ENCODE data around the gene DENR. TPM values are rescaled to one million over a fixed set of nuclear protein-coding genes. Genes with fewer than 3 reads are reported as not detected.
"Not testable (repeated sequence)": the region's sequence is repeated elsewhere in the genome, so short reads cannot be mapped to it uniquely, and the experiment has no call there.

DENR gene, protein sequence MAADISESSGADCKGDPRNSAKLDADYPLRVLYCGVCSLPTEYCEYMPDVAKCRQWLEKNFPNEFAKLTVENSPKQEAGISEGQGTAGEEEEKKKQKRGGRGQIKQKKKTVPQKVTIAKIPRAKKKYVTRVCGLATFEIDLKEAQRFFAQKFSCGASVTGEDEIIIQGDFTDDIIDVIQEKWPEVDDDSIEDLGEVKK
- total RNA-seq = 28.1 TPM
- long read RNA-seq, partial matches to known transcripts = 0 of 2 reads
- long read RNA-seq, other reads (novel, unspliced or antisense) = 2 of 2 reads

DNA sequence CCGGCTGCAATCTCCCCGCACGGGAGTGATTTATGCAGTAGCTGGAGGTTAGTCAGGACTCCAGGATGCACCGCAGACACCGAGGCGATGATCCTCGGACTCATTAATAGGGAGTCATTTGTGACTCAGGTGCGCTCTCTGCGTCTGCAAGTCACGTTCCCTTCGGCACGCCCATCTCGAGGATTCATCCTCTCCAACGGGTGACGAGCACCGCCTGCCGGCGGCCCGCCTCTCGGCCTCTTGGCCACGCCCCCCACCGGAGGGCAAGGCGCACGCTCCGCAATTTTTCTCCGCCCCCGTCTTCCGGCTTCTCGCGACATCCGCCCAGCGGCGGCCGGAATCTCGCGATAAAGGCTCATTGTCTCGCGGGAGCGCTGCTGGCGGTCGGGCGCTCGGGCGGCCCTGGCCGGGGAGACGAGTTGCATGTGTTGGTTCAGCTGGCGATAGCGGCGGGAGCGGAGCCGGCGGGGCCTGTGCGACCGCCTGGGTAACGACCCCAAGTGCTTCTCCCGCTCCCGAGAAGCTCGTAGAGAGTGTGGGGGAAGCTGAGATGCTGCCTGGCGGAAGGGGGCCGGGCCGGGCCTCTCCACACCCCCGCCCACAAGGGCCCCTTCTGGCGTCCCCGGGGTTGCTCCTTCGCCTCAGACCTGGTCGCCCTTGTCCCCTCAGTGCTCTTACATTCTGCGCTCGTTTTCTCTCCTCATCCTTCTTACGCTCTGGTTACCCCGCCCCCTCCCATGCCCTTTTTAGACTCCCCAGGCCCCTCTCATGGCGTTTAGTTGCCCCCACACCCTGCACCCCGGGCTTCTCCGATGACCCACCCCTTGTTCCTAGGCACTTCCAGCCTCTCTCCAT, at the start of gene DENR:
TSS of gene DENR (plus strand) at position 361 of the 855 bp plus-strand sequence. CDS start 878 bp downstream, outside the sequence.
- ATAC-seq (peak; percentile 99), DNase-seq (ENCODE audit: missing footprints) (peak; percentile 98)
- intact Hi-C loops (cut with DNase I) = loop anchor here (1.0 to 2.0 kb wide), 2 partner anchors 114 to 226 kb away; partner anchors contain the start of genes KNTC1 and RSRC2

DNA sequence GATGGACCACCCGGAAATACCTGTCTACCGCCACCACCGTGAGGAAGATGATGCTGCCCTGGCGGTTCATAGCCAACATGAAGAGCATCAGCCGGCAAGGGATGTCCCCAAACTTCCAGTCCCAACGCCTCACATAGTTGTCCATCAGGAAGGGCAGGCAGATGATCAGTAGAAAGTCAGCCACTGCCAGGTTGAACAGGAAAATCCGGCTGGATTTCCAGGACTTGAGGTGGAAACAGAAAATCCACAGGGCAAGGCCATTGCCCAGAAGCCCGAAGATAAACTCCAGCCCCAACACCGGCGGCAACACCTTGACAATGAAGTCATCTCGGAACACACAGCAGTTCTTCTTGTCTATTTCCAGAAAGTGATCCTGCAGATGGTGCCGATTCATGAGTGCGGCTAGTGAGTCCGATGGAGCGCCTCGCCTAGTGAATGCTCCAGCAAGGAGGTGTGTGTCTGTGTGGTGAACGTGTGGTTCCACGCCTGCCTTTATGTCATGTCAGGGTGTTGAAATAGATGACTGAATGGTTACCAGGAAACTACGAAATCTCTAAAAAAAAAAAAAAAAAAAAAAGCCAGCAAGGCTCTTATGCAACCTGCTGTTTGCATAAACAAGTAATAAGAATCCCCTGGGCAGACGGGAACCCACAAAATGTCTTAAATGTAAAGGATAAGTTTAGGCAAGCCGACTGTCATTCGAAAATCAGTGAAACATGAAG, 49.6 kb upstream of the DENR start, which contains the start of gene HCAR2:
TSS of gene HCAR2 (minus strand) at position 468 of the 722 bp plus-strand sequence. CDS start at position 394, 74 bp downstream.
- peak; percentile 78 for DNase-seq (ENCODE audit: missing footprints)
- intact Hi-C loops (cut with DNase I); ATAC-seq: not testable (repeated sequence)

DNA sequence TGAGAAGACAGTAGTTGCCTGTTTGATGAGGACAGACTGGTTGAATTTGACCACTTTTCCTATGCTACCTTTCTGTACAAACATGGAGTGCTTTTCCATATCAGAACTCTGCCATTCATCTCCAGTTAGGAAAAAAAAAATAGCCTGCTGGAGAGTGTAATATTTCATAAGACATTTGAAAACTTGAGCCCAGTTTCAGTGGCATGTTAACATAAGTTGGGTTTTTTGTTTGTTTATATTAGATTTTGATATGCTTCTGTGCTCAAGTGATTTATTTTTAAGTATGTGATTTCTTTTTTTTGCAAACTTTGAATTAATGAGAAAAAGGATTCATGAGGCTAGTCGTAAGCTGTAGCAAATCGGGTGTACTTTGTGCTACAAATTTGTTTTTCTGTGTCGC, 48.8 kb upstream of the DENR start:
- DNase-seq (ENCODE audit: missing footprints); ATAC-seq; intact Hi-C loops (cut with DNase I): not testable (repeated sequence)

DNA sequence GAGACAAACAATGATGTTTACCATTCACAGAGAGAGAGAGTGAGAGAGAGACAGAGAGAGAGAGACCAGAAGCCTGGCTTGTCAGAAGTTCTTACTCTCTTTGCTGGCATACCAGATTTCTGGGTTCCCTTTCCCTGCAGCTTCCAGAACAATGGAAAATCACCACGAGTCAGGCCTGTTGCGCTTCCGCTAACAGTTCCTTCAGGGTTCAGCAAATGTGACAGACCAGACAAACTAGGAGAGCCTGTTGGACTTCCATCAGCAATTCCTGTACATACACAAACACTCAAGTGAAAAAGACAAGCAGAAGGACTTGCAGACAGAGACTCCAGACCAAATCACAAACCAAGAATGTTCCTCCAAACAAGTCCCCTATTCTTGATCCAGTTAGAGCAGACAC, 43.3 kb upstream of the DENR start:
- intact Hi-C loops (cut with DNase I); ATAC-seq; DNase-seq (ENCODE audit: missing footprints): not testable (repeated sequence)

DNA sequence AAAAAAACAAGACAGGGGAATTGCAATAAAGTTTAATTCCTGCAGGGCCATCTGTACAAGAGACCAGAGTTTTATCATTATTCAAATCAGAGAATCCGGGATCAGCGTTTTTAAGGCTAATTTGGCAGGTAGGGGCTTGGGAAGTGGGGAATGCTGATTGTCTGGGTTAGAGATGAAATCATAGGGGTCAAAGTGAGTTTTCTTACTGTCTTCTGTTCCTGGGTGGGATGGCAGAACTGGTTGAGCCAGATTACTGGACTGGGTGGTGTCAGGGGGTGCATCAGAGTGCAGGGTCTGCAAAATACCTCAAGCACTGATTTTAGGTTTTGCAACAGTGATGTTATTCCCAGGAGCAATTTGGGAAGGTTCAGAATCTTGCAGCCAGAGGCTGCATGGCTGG, 42.3 kb upstream of the DENR start:
- DNase-seq (ENCODE audit: missing footprints); ATAC-seq; intact Hi-C loops (cut with DNase I): not testable (repeated sequence)

DNA sequence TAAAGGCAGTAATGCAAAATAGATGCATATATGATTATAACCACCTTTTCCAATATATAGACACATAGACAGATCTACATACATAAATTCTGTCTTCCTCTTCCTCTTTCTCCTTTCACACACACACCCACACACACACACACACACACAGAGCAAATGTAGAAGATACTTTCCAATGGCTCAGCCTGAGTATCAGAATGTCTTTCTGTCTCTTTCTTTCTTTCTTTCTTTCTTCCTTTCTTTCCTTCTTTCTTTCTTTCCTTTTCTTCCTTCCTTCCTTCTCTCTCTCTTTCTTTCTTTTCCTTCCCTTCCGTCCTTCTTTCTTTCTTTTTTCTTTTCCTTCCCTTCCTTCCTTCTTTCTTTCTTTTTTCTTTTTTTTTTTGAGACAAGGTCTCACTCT, 41.4 kb upstream of the DENR start:
- intact Hi-C loops (cut with DNase I); DNase-seq (ENCODE audit: missing footprints); ATAC-seq: not testable (repeated sequence)

DNA sequence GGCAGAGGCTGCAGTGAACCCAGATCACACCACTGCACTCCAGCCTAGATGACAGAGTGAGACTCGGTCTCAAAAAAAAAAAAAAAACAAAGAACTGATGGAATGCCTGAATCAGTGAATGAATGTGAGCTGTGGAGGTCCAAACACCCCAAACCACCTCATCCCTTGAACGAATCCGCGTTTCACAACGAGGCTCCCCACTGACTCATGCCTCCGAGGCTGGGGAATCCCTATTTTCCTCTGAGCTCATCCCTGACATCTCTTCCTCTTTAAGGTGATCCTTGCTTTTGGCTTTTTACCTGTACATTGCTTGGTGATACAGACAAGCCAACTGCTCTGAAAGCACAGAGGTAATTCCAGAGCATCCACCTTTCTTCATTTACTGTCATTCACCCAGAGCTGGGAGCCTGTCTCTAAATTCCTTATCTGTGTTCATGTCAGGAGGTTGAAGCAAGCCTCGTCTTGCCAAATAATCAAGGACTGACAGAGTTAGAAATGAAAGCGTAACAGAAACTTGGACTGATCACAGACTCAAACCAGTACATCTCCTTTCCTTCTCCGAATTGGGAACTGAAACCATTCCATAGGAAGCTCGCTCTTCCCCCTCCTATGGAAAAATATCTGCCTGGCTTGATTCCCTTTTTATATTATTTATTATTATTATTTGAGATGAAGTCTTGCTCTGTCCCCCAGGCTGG, 39.0 kb upstream of the DENR start:
- intact Hi-C loops (cut with DNase I); DNase-seq (ENCODE audit: missing footprints); ATAC-seq: not testable (repeated sequence)

DNA sequence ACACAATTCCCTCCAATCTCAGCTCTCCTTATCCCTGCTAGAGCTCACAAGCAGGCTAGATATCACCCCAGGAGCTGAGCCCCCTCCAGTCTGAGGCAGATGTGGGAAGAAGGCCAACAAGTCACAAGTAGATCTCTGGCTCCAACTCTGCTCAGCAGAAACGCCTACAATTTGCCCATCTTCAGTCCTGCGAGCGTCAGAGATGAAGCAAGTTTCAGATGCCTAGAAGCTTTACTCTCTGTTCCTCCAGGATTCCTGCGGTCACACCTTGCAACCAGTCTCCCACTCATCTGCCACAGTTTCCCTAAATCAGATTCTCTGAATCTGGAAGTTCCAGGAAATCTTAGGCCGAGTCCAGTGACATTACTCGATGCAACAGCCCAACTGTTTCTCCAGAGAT, 37.4 kb upstream of the DENR start:
- intact Hi-C loops (cut with DNase I); DNase-seq (ENCODE audit: missing footprints); ATAC-seq: not testable (repeated sequence)

DNA sequence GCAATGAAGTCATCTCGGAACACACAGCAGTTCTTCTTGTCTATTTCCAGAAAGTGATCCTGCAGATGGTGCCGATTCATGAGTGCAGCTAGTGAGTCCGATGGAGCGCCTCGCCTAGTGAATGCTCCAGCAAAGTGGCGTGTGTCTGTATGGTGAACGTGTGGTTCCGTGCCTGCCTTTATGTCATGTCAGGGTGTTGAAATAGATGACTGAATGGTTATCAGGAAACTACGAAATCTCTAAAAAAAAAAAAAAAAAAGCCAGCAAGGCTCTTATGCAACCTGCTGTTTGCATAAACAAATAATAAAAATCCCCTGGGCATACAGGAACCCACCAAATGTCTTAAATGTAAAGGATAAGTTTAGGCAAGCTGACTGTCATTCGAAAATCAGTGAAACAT, 36.0 kb upstream of the DENR start, which contains the start of gene HCAR3:
TSS of gene HCAR3 (minus strand) at position 154 of the 400 bp plus-strand sequence. CDS start at position 80, 74 bp downstream.
- intact Hi-C loops (cut with DNase I); ATAC-seq; DNase-seq (ENCODE audit: missing footprints): not testable (repeated sequence)

DNA sequence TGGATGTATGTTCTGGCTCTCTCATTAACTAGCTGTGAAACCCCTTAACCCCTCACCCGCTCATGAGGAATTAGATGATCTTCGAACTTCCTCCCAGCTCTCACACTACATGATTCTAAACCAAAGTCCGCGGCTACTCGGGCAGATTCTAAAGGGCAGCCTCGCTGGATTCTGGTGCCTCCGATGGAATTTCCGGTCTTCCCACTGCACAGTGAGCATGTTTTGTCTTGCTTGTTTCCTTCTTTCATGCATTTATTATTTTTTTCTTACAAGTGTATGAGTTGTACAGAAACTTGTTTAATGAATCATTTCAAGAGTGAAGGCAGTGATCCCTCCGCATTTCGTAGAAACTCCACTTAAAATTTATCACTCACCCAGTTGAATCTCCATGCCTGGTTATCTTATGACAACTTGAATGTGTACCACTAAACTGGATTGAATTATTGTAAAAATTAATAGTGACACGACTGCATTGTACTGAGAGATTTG, 31.5 kb upstream of the DENR start:
- no peak for ATAC-seq
- no peak for DNase-seq (ENCODE audit: missing footprints)
- intact Hi-C loops (cut with DNase I) = no loop called here

DNA sequence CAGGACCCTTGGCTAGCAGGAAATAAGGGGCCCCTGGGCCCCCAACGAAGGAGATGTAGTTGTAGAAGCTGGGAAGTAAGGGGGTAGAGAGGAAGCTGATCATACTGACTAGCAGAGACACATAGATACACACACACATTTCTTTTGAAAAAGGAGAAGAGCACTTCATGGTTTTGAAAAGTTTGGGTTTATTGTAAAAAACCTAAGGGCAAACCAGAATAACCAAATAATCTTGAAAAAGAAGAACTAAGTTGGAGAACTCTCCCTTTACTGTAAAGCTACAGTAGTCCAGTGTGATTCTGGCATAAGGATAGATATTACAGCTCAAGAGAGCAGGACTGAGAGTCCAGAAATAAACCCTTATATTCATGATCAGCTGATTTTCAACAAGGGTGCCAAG, 30.2 kb upstream of the DENR start:
- intact Hi-C loops (cut with DNase I) = no loop called here
- no peak for ATAC-seq

DNA sequence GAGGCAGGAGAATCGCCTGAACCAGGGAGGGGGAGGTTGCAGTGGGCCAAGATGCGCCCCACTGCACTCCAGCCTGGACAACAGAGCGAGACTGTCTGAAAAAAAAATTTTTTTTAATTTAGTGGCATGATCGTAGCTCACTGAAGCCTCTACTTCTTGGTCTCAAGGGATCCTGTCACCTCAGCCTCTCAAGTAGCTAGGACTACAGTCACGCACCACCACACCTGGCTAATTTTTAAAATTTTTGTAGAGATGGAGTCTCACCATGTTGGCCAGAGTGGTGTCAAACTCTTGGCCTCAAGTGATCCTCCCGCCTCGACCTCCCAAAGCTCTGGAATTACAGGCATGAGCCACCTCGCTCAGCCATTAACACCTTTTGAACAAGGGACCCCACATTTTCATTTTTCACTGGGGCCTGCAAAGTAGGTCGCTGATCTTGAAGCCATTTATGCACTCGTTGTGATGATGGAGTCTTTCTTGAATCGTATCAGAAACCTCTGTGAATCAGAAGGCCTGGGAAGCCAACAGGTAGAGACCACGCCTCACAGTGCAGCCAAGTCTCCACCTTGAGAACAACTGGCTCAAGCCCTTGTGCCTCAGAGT, 27.9 kb upstream of the DENR start:
- DNase-seq (ENCODE audit: missing footprints) = no peak
- intact Hi-C loops (cut with DNase I) = no loop called here
- ATAC-seq = no peak

More for the DNA sequence above, 30.2 kb upstream of the DENR start:
- no peak for DNase-seq (ENCODE audit: missing footprints)

DNA sequence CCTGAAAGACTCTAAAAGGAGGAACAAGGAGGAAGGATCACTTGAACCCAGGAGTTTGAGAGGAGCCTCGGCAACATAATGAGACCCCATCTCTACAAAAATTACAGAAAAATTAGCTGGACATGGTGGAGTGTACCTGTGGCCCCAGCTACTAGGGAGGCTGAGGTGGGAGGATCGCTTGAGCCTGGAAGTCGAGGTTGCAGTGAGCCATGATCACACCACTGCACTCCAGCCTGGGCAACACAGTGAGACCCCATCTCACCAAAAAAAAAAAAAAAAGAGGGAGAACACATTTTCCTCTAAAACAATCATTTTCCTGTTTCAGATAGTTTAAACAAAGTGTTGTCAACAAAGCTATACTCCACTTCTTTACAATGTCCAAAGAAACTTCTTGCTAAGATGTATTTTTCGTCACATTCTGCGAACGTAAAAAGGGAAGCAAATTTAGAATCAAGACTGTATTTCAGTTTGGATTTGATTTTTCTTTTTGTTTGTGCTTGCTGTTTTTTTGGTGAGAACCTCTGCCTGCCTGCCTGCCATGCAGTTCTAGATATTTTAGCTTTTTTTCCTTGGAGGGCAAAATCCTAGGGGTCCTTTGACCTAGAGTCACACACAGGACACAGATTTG, 27.1 kb upstream of the DENR start:
- intact Hi-C loops (cut with DNase I) = no loop called here
- ATAC-seq = no peak
- DNase-seq (ENCODE audit: missing footprints) = no peak

DNA sequence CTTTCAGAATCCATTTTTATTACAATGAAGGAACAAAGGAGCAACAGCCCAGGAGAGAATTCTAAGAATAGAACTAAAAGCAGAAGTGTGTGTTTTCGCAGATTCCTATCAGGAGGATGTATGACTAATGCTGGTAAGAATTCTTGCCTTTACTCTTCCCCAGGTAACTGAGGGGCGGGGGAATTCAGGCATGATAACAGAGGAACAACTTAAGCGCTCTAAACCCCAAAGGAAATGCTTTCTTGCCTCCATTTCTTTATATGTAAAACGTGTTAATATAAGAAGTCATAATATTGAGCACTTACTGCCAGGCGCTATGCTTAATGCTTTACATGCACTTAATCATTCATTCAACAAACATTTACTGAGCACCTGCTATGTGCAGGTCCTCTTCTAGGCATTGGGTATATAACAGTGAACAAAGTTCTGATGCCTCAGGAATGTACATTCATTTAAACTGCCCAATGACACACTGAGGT, 26.5 kb upstream of the DENR start:
- DNase-seq (ENCODE audit: missing footprints) = no peak
- intact Hi-C loops (cut with DNase I) = no loop called here
- ATAC-seq = no peak

DNA sequence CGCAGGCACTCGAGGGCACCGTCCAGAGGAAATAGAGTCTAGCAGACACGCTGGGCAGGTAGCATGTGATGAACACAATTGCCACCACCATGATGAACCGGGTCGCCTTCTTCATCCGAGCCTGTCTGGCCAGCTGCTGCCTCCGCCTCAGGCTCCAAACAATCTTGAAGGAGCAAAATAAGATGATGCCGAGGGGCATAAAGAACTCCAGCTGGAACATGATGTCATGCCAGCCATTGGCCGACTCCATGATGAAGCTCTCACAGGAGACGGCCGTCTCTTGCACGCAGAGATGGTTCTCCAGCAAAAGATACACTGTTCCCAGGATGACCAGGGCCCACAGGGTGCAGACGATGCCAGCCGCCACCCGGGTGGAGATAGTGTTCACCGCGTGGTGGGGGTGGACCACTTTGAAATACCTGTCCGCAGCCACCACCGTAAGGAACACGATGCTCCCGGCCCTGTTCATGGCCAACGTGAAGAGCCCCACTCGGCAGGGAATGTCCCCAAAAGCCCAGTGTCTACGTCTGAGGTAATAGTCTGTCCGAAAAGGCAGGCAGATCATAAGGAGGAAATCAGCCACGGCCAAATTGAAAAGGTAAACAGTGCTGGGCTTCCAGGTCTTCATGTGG, 22.9 kb upstream of the DENR start:
- ATAC-seq = no peak
- intact Hi-C loops (cut with DNase I) = no loop called here
- DNase-seq (ENCODE audit: missing footprints) = peak; percentile 68

DNA sequence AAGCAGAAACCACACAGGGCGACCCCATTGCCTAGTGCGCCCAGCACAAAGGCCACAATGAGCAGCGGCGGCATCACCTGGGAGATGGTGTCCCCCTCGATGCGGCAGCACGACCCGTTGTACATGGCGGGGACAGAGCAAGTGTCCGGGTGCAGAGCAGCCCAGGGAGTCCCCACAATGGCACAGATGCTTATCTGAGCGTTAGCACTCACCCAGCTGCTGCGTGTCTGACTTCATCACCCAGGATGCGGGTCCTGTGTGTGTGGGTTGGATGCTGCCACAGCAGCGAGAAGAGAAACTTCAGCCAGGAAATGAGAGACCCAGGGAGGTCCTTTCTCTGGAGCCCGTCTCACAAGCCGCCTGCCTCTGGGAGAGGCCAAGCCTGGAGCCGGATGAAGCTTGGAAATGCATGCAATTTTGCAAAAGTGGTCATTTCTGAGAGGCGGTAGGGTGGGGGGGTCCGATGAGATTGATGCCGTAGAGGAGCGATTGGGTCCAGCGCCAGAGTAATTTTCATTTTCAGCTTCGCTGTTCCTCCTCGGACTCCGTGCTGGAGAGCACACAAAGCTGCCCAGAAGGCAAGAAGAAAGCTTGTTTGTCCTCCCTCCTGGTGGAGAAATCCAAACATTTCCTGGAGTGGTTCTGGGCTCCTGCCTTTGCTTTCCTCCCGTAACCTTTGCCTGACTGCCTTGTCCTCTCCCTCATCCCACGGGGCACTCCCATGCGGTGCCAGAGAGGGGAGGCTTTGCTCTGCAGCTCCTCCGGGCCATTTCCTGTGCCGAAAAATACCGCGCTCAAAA, 22.2 kb upstream of the DENR start, which contains the start of gene HCAR1:
TSS of gene HCAR1 (minus strand) at position 630 of the 800 bp plus-strand sequence. CDS start at position 125, 505 bp downstream.
- DNase-seq (ENCODE audit: missing footprints) = no peak

More for the DNA sequence above, 22.2 kb upstream of the DENR start, which contains the start of gene HCAR1:
- intact Hi-C loops (cut with DNase I) = no loop called here
- ATAC-seq = no peak
